GM06990 (cell line): ENCODE data around the gene LMO7.

ENCODE experiments used
- DNase-seq: peaks from one replicate; pipeline ENCODE4 v3.0.0-alpha.2; 2011; ENCODE audit not compliant: insufficient read length; ENCODE audit errors: extremely low read depth
- H3K27me3 ChIP-seq: replicated peaks from 2 replicates; pipeline ENCODE4 v1.6.0; 2011; ENCODE audit warnings: low read length; ENCODE audit not compliant: control insufficient read depth, insufficient read depth
- H3K36me3 ChIP-seq: 2 replicates; pipeline ENCODE4 v1.5.1; 2011; ENCODE audit warnings: low read length; ENCODE audit not compliant: control insufficient read depth, insufficient read depth
- H3K4me3 ChIP-seq: replicated peaks from 2 replicates; pipeline ENCODE4 v1.5.1; 2011; ENCODE audit warnings: low read depth, mild to moderate bottlenecking, control low read depth, low read length
- CTCF ChIP-seq: IDR thresholded peaks from 2 replicates; pipeline ENCODE4 v1.5.1; 2011; ENCODE audit warnings: low read length, control low read depth, mild to moderate bottlenecking, inconsistent platforms; ENCODE audit not compliant: insufficient read depth, poor library complexity, severe bottlenecking

Gene LMO7

GRCh38 chr13:75836441-75836840, 200.3 kb downstream of the LMO7 start:
- TF ChIP-seq CTCF, result no peak

GRCh38 chr13:75838366-75839005, 202.4 kb downstream of the LMO7 start:
- TF ChIP-seq CTCF, result no peak
- H3K4me3 ChIP-seq, result no peak overlapping the region
- H3K27me3 ChIP-seq, result no peaks in the 10 kb centered on the region
- DNase-seq, result no peak
- H3K36me3 ChIP-seq, result peaks cover 5% of the 10 kb centered on the region

More at GRCh38 chr13:75836441-75836840, 200.3 kb downstream of the LMO7 start:
- Histone ChIP-seq H3K36me3 (no peaks in the 10 kb centered on the region; the same call in none of the 2 replicates), H3K27me3 (no peaks in the 10 kb centered on the region), H3K4me3 (no peak overlapping the region)
- no peak for DNase-seq

- DNase-seq, result no peak
- Histone ChIP-seq H3K4me3 (no peak overlapping the region), H3K27me3 (no peaks in the 10 kb centered on the region), H3K36me3 (peaks cover 5% of the 10 kb centered on the region)
- TF ChIP-seq CTCF, result no peak
Observed at GRCh38 chr13:75839406-75839805, 203.3 kb downstream of the LMO7 start.

GRCh38 chr13:75841905-75842304, 205.8 kb downstream of the LMO7 start:
- Histone ChIP-seq H3K36me3 (peaks cover 5% of the 10 kb centered on the region), H3K27me3 (no peaks in the 10 kb centered on the region), H3K4me3 (no peak overlapping the region)
- DNase-seq, result no peak
- no peak for TF ChIP-seq CTCF

GRCh38 chr13:75843074-75843473, 206.9 kb downstream of the LMO7 start:
- no peaks in the 10 kb centered on the region for H3K27me3 ChIP-seq
- H3K36me3 ChIP-seq, result peaks cover 5% of the 10 kb centered on the region
- no peak for TF ChIP-seq CTCF
- no peak overlapping the region for H3K4me3 ChIP-seq
- no peak for DNase-seq

GRCh38 chr13:75843991-75844390, 207.9 kb downstream of the LMO7 start:
- no peak for TF ChIP-seq CTCF
- Histone ChIP-seq H3K4me3 (no peak overlapping the region), H3K27me3 (no peaks in the 10 kb centered on the region), H3K36me3 (peaks cover 5% of the 10 kb centered on the region)
- no peak for DNase-seq
